Measurements from ENCODE around the gene TOGARAM2.

Gene TOGARAM2

GRCh38 chr2:29053223-29053622, 72.1 kb downstream of the TOGARAM2 start:
- no peak for DNase-seq (ENCODE audit: extremely low spot score)
- CTCF ChIA-PET = no interaction called here
- POLR2A ChIA-PET = no interaction called here

GRCh38 chr2:29053670-29054400, 72.7 kb downstream of the TOGARAM2 start:
- ChIA-PET POLR2A (no interaction called here), CTCF (no interaction called here)
- no peak for TF ChIP-seq TARDBP (IDR thresholded peaks at IDR 0.05)
- no peak for TF ChIP-seq BHLHE40 (IDR thresholded peaks at IDR 0.05; ENCODE audit: borderline replicate concordance)
- no peak for TF ChIP-seq SUZ12 (IDR thresholded peaks at IDR 0.05)
- DNase-seq (ENCODE audit: extremely low spot score) = no peak

More at GRCh38 chr2:29053223-29053622, 72.1 kb downstream of the TOGARAM2 start:
- TF ChIP-seq ELF4 (IDR thresholded peaks at IDR 0.05) = no peak
- no peak for TF ChIP-seq SP1 (IDR thresholded peaks at IDR 0.05)
- no peak for TF ChIP-seq CTBP1 (IDR thresholded peaks at IDR 0.05; ENCODE audit: borderline replicate concordance)
- no peak for TF ChIP-seq ARNT (IDR thresholded peaks at IDR 0.05)
- TF ChIP-seq HDGF (IDR thresholded peaks at IDR 0.05; ENCODE audit: borderline replicate concordance) = no peak
- no peak for TF ChIP-seq PKNOX1 (IDR thresholded peaks at IDR 0.05)
- TF ChIP-seq FOXA1 (IDR thresholded peaks at IDR 0.05) = no peak
- no peak for TF ChIP-seq L3MBTL2 (conservative IDR thresholded peaks at IDR 0.05)
- TF ChIP-seq BHLHE40 (IDR thresholded peaks at IDR 0.05; ENCODE audit: borderline replicate concordance) = no peak
- TF ChIP-seq SUZ12 (IDR thresholded peaks at IDR 0.05) = no peak
- no peak for TF ChIP-seq NFRKB (IDR thresholded peaks at IDR 0.05)
- no peak for TF ChIP-seq FOXK2 (IDR thresholded peaks at IDR 0.05)
- no peak for TF ChIP-seq ZNF384 (IDR thresholded peaks at IDR 0.05)

- no peak for DNase-seq (ENCODE audit: extremely low spot score)
- TF ChIP-seq LEF1 (IDR thresholded peaks at IDR 0.05; ENCODE audit: borderline replicate concordance) (no peak), FOXA1 (IDR thresholded peaks at IDR 0.05) (no peak), FOXK2 (IDR thresholded peaks at IDR 0.05) (no peak), BHLHE40 (IDR thresholded peaks at IDR 0.05; ENCODE audit: borderline replicate concordance) (no peak), FOXM1 (IDR thresholded peaks at IDR 0.05; ENCODE audit: borderline replicate concordance) (no peak), CTBP1 (IDR thresholded peaks at IDR 0.05; ENCODE audit: borderline replicate concordance) (no peak), NFRKB (IDR thresholded peaks at IDR 0.05) (no peak), PKNOX1 (IDR thresholded peaks at IDR 0.05) (no peak), SUZ12 (IDR thresholded peaks at IDR 0.05) (no peak), ELF4 (IDR thresholded peaks at IDR 0.05) (no peak), ZNF384 (IDR thresholded peaks at IDR 0.05) (no peak), L3MBTL2 (conservative IDR thresholded peaks at IDR 0.05) (no peak), TARDBP (IDR thresholded peaks at IDR 0.05) (no peak), SP1 (IDR thresholded peaks at IDR 0.05) (no peak), HDGF (IDR thresholded peaks at IDR 0.05; ENCODE audit: borderline replicate concordance) (no peak), ARNT (IDR thresholded peaks at IDR 0.05) (no peak)
- CTCF ChIA-PET = no interaction called here
- POLR2A ChIA-PET = no interaction called here
Observed at GRCh38 chr2:29054430-29054829, 73.3 kb downstream of the TOGARAM2 start.

GRCh38 chr2:29055601-29056000, 74.5 kb downstream of the TOGARAM2 start:
- no peak for DNase-seq (ENCODE audit: extremely low spot score)
- no peak for TF ChIP-seq ELF4 (IDR thresholded peaks at IDR 0.05)
- TF ChIP-seq FOXK2 (IDR thresholded peaks at IDR 0.05) = no peak
- TF ChIP-seq SP1 (IDR thresholded peaks at IDR 0.05) = no peak
- no peak for TF ChIP-seq SUZ12 (IDR thresholded peaks at IDR 0.05)
- TF ChIP-seq L3MBTL2 (conservative IDR thresholded peaks at IDR 0.05) = no peak
- no peak for TF ChIP-seq TARDBP (IDR thresholded peaks at IDR 0.05)
- no peak for TF ChIP-seq LEF1 (IDR thresholded peaks at IDR 0.05; ENCODE audit: borderline replicate concordance)
- TF ChIP-seq ZNF384 (IDR thresholded peaks at IDR 0.05) = no peak
- TF ChIP-seq PKNOX1 (IDR thresholded peaks at IDR 0.05) = no peak
- TF ChIP-seq FOXM1 (IDR thresholded peaks at IDR 0.05; ENCODE audit: borderline replicate concordance) = no peak
- TF ChIP-seq FOXA1 (IDR thresholded peaks at IDR 0.05) = no peak
- no peak for TF ChIP-seq ARNT (IDR thresholded peaks at IDR 0.05)
- TF ChIP-seq CTBP1 (IDR thresholded peaks at IDR 0.05; ENCODE audit: borderline replicate concordance) = no peak
- TF ChIP-seq BHLHE40 (IDR thresholded peaks at IDR 0.05; ENCODE audit: borderline replicate concordance) = no peak
- no peak for TF ChIP-seq HDGF (IDR thresholded peaks at IDR 0.05; ENCODE audit: borderline replicate concordance)
- TF ChIP-seq NFRKB (IDR thresholded peaks at IDR 0.05) = no peak
- CTCF ChIA-PET = no interaction called here
- POLR2A ChIA-PET = no interaction called here

- CTCF ChIA-PET = no interaction called here
- POLR2A ChIA-PET = no interaction called here
- TF ChIP-seq BHLHE40 (IDR thresholded peaks at IDR 0.05; ENCODE audit: borderline replicate concordance) (no peak), TARDBP (IDR thresholded peaks at IDR 0.05) (no peak), FOXA1 (IDR thresholded peaks at IDR 0.05) (no peak), CTBP1 (IDR thresholded peaks at IDR 0.05; ENCODE audit: borderline replicate concordance) (no peak), NFRKB (IDR thresholded peaks at IDR 0.05) (no peak), SUZ12 (IDR thresholded peaks at IDR 0.05) (no peak), FOXK2 (IDR thresholded peaks at IDR 0.05) (no peak), L3MBTL2 (conservative IDR thresholded peaks at IDR 0.05) (no peak), HDGF (IDR thresholded peaks at IDR 0.05; ENCODE audit: borderline replicate concordance) (no peak), PKNOX1 (IDR thresholded peaks at IDR 0.05) (no peak), ZNF384 (IDR thresholded peaks at IDR 0.05) (no peak), ELF4 (IDR thresholded peaks at IDR 0.05) (no peak), SP1 (IDR thresholded peaks at IDR 0.05) (no peak), ARNT (IDR thresholded peaks at IDR 0.05) (no peak)
Observed at GRCh38 chr2:29056452-29056851, 75.4 kb downstream of the TOGARAM2 start.

More at GRCh38 chr2:29056452-29056851, 75.4 kb downstream of the TOGARAM2 start:
- DNase-seq (ENCODE audit: extremely low spot score) = no peak

All from HEK293T (cell line).